MCF 10A (cell line): ENCODE results near the gene TCEAL9. TPM values are rescaled to one million over a fixed set of nuclear protein-coding genes. Genes with fewer than 3 reads are reported as not detected.

Experiments
- BruUV-seq: library from RNA; stranded (reverse); fragments of 400-500 nt; replicated peaks from 2 replicates; lab custom pipeline; 2021; lab: Mats Ljungman, UMichigan
- CTCF ChIA-PET: fragments of 300-600 bp; sonication (Branson Sonifier 250); formaldehyde crosslinking; extraction: SDS; loops from one replicate; lab custom pipeline; 2021; ENCODE audit warnings: antibody characterized with exemption, inconsistent platforms; lab: Yijun Ruan, JAX
- POLR2A ChIA-PET: fragments of 300-600, 350-650 bp; sonication (Branson Sonifier 250); formaldehyde crosslinking; extraction: SDS; loops from one replicate; lab custom pipeline; 2020; ENCODE audit warnings: antibody characterized with exemption, inconsistent platforms; lab: Yijun Ruan, JAX
- DNase-seq: peaks from one replicate; pipeline ENCODE4 v3.0.0-alpha.2; 2018; ENCODE audit not compliant: unreplicated experiment
- H3K27ac Mint-ChIP-seq: one replicate; pipeline ENCODE4 v1.8.0; 2022; ENCODE audit warnings: mild to moderate bottlenecking, low read depth, mixed read lengths; ENCODE audit not compliant: unreplicated experiment
- H3K27me3 Mint-ChIP-seq: one replicate; pipeline ENCODE4 v1.8.0; 2022; ENCODE audit warnings: mixed read lengths; ENCODE audit not compliant: insufficient read depth, unreplicated experiment
- H3K36me3 Mint-ChIP-seq: one replicate; pipeline ENCODE4 v1.8.0; 2022; ENCODE audit warnings: mild to moderate bottlenecking, moderate library complexity, mixed read lengths; ENCODE audit not compliant: insufficient read depth, unreplicated experiment
- H3K4me1 Mint-ChIP-seq: one replicate; pipeline ENCODE4 v1.8.0; 2022; ENCODE audit warnings: mixed read lengths; ENCODE audit not compliant: insufficient read depth, unreplicated experiment
- H3K4me3 Mint-ChIP-seq: one replicate; pipeline ENCODE4 v1.8.0; 2022; ENCODE audit warnings: mild to moderate bottlenecking, moderate library complexity, mixed read lengths; ENCODE audit not compliant: unreplicated experiment
- H3K9me3 Mint-ChIP-seq: one replicate; pipeline ENCODE4 v1.8.0; 2022; ENCODE audit warnings: mixed read lengths; ENCODE audit not compliant: unreplicated experiment
- intact Hi-C: fragments of 100-400 bp; cut with micrococcal nuclease; formaldehyde crosslinking; loops from 2 replicates; pipeline ENCODE4 v1.14.1; 2022
- total RNA-seq: library from RNA; stranded (reverse); gene quantifications from 2 replicates; pipeline ENCODE4 v1.2.3, GENCODE V29; 2022
- TF ChIP-seq, protein P1 (sequence below): fragments of 200-600 bp; IDR thresholded peaks from one replicate; pipeline ENCODE4 v1.8.0; 2022; ENCODE audit warnings: antibody characterized with exemption, mild to moderate bottlenecking; ENCODE audit not compliant: unreplicated experiment

TCEAL9 gene
- total RNA-seq, 1 experiment from 2014 or later, result 40.3 TPM

DNA sequence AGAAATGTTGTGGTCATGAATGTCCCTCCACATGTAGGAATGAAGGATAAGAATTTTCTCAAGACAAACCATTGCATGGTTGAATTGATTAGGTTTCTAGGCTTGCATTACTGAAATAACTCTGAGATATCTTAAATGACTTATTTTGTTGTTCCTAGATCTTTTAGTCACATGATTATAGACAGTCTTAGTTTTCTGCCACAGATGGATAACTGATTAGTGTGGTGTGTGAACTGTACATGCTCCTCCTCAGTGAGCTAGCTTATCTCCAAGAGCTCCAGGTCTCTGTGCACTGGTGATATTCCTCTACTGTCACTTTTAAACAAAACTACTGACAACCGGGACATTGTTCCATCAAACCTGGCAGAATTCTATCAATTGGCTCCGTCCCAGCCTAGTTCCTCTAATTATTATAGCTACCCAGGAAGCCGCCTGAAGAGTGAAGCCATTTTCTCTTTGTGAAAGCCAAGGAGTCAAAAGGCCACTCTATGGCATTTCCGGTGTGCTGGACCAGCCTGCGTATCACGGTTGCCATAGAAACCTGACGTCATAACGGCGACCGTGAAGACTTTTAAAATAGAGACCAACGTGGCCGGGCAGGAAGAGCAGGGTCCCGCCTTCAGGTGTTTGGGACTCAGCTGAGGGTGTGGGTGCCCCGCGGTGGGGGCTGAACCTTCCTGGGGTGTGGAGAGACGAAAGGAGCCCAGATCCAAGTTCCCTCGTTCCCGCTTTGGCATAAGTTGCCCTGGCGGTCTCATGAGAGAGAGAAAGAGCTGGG is 48.1 kb downstream of the TCEAL9 start:
- TF ChIP-seq, protein P1, sequence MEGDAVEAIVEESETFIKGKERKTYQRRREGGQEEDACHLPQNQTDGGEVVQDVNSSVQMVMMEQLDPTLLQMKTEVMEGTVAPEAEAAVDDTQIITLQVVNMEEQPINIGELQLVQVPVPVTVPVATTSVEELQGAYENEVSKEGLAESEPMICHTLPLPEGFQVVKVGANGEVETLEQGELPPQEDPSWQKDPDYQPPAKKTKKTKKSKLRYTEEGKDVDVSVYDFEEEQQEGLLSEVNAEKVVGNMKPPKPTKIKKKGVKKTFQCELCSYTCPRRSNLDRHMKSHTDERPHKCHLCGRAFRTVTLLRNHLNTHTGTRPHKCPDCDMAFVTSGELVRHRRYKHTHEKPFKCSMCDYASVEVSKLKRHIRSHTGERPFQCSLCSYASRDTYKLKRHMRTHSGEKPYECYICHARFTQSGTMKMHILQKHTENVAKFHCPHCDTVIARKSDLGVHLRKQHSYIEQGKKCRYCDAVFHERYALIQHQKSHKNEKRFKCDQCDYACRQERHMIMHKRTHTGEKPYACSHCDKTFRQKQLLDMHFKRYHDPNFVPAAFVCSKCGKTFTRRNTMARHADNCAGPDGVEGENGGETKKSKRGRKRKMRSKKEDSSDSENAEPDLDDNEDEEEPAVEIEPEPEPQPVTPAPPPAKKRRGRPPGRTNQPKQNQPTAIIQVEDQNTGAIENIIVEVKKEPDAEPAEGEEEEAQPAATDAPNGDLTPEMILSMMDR, result no peak
- H3K4me1 Mint-ChIP-seq, result no peaks in the 10 kb centered on the region
- POLR2A ChIA-PET, result interaction anchor here (0.7 to 1.2 kb wide), 3 partner anchors 38 to 48 kb away, joined by 3 to 6 read pairs (median 3); partner anchors contain the start of gene TCEAL9
- H3K27ac Mint-ChIP-seq, result peak overlapping the region; percentile 97
- CTCF ChIA-PET, result interaction anchor here (1.0 kb wide), 1 partner anchor 59 kb away, joined by 3 read pairs; no protein-coding TSS in a partner anchor
- H3K9me3 Mint-ChIP-seq, result no peaks in the 10 kb centered on the region
- TSS peak; percentile 71 for BruUV-seq
- intact Hi-C loops, result no loop called here
- DNase-seq, result peak; percentile 66
- peak overlapping the region; percentile 83 for H3K4me3 Mint-ChIP-seq
- peaks cover 6% of the 10 kb centered on the region for H3K36me3 Mint-ChIP-seq
- H3K27me3 Mint-ChIP-seq, result peaks cover 69% of the 10 kb centered on the region

DNA sequence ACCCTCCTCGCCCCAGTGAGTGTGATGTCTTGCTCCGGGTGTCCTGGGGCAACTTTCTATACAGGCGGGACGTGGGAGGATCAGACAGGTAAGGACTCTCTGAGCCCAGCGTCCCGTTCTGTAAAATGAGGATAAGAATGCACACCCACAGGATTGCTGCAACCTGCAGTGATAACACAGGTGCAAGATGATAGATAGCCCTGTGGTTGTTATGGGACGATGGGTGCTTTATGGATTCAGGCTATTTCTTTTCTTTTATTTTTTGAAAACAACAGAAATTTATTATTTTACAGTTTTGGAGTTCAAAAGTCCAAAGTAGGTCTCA is 48.7 kb downstream of the TCEAL9 start:
- DNase-seq, result no peak
- Mint-ChIP-seq H3K4me3 (peak overlapping the region; percentile 83), H3K9me3 (no peaks in the 10 kb centered on the region), H3K27ac (peak overlapping the region; percentile 97), H3K4me1 (no peaks in the 10 kb centered on the region), H3K36me3 (peaks cover 6% of the 10 kb centered on the region), H3K27me3 (peaks cover 75% of the 10 kb centered on the region)
- intact Hi-C loops, result no loop called here
- TSS peak; percentile 86 for BruUV-seq
- TF ChIP-seq, protein P1, result no peak
- ChIA-PET CTCF (interaction anchor here (1.0 kb wide), 1 partner anchor 59 kb away, joined by 3 read pairs; no protein-coding TSS in a partner anchor), POLR2A (interaction anchor here (0.7 to 1.2 kb wide), 3 partner anchors 37 to 49 kb away, joined by 3 to 6 read pairs (median 3); partner anchors contain the start of gene TCEAL9)

DNA sequence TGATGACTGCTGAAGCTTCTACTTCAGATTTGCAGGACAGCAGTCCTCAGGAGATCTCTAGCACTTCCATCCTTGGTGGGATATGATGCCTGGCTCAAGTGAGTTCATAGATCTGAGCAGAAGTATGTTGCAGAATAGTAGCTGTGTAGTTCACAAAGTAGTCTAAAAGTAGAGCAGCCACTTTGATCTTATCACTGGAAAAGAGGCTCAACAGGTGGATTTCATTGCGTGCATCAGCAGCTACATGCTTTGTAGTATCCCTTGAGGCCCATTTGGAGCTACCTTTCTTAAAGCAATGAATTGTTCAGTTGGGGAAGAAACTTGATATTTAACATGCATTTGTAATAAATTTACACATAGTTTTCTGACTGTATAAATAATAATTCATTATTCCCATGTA is 50.0 kb downstream of the TCEAL9 start:
- no peak for DNase-seq
- intact Hi-C loops, result no loop called here
- ChIA-PET CTCF (no interaction called here), POLR2A (no interaction called here)
- H3K4me1 Mint-ChIP-seq, result no peaks in the 10 kb centered on the region
- no TSS peak for BruUV-seq
- peaks cover 6% of the 10 kb centered on the region for H3K36me3 Mint-ChIP-seq
- TF ChIP-seq, protein P1, result no peak
- no peak overlapping the region for H3K4me3 Mint-ChIP-seq
- no peak overlapping the region for H3K27ac Mint-ChIP-seq
- no peaks in the 10 kb centered on the region for H3K9me3 Mint-ChIP-seq
- H3K27me3 Mint-ChIP-seq, result peaks cover 79% of the 10 kb centered on the region

DNA sequence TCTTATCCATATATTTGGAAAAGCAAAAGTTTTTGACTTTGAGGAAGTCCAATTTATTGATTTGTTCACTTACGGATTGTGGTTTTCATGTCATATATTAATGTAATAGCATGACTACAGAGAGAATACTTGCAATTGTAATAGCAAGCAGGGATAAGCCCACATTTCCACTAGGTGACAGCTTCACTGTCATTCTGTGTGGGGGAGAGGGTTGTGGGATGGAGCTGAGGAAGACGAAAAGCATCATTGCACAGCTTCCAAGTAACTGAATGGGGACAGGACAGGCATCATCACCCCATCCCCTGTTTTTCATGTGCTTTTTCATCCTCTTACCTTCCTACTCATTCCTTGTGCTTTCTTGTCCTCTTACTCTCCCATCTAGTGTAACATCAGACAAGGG is 51.5 kb downstream of the TCEAL9 start:
- no peak overlapping the region for H3K27ac Mint-ChIP-seq
- peaks cover 82% of the 10 kb centered on the region for H3K27me3 Mint-ChIP-seq
- BruUV-seq, result no TSS peak
- no peaks in the 10 kb centered on the region for H3K4me1 Mint-ChIP-seq
- no peaks in the 10 kb centered on the region for H3K9me3 Mint-ChIP-seq
- DNase-seq, result no peak
- intact Hi-C loops, result no loop called here
- ChIA-PET CTCF (no interaction called here), POLR2A (no interaction called here)
- peaks cover 6% of the 10 kb centered on the region for H3K36me3 Mint-ChIP-seq
- no peak overlapping the region for H3K4me3 Mint-ChIP-seq
- TF ChIP-seq, protein P1, result no peak

Other genes with a start within 250 kb of the TCEAL9 start
- not detected in 2 replicates for gene BEX4, start 141.4 kb upstream of the TCEAL9 start, total RNA-seq
- gene TCEAL8, start 101.4 kb upstream of the TCEAL9 start, total RNA-seq, result 20.2 and 22.1 TPM in 2 replicates
- not detected in 2 replicates for gene TCEAL5, start 79.8 kb upstream of the TCEAL9 start, total RNA-seq
- gene BEX2, start 45.5 kb upstream of the TCEAL9 start, total RNA-seq, result not detected in 2 replicates
- gene TCEAL7, start 26.3 kb upstream of the TCEAL9 start, total RNA-seq, result not detected in 2 replicates
- gene BEX3, start 20.0 kb downstream of the TCEAL9 start, total RNA-seq, result 166 and 173 TPM in 2 replicates
- gene RAB40A, start 163.0 kb downstream of the TCEAL9 start, total RNA-seq, result 0.17 TPM in 1 of 2 replicates, not detected in the other
- 63.7 and 64.4 TPM in 2 replicates for gene TCEAL4, start 229.0 kb downstream of the TCEAL9 start, total RNA-seq